SK-N-SH treated with all-trans-retinoic acid at 6 μM for 48 hours (cell line): Measurements from ENCODE around the gene HTR6.

ENCODE experiments used
- ATAC-seq: fragments of 200-7000 bp; cut with Tn5 transposase; 3 replicates; pipeline ENCODE4 v1.9.1; 2020; ENCODE audit warnings: mild to moderate bottlenecking, moderate library complexity
- BACH2 ChIP-seq: fragments of 250-450 bp; sonication (Bioruptor Pico); IDR thresholded peaks from 2 replicates; pipeline ENCODE4 v1.9.0; 2021; ENCODE audit warnings: mild to moderate bottlenecking, borderline replicate concordance
- ISL1 ChIP-seq: fragments of 250-450 bp; sonication (Bioruptor Pico); IDR thresholded peaks from 2 replicates; pipeline ENCODE4 v2.1.2; 2022; ENCODE audit warnings: mild to moderate bottlenecking, moderate library complexity
- OSR1 ChIP-seq: fragments of 250-450 bp; sonication (Bioruptor Pico); IDR thresholded peaks from 2 replicates; pipeline ENCODE4 v1.8.0; 2022; ENCODE audit warnings: moderate library complexity, mild to moderate bottlenecking, inconsistent platforms
- PPARA ChIP-seq: fragments of 250-450 bp; sonication (Bioruptor Pico); IDR thresholded peaks from 2 replicates; pipeline ENCODE4 v1.5.0; 2020; ENCODE audit warnings: mild to moderate bottlenecking, borderline replicate concordance
- RARB ChIP-seq: fragments of 250-450 bp; sonication (Bioruptor Pico); IDR thresholded peaks from 2 replicates; pipeline ENCODE4 v1.8.0; 2021; ENCODE audit warnings: mild to moderate bottlenecking, moderate library complexity
- TCF4 ChIP-seq: fragments of 250-450 bp; sonication (Bioruptor Pico); IDR thresholded peaks from 2 replicates; pipeline ENCODE4 v1.8.0; 2021; ENCODE audit warnings: mild to moderate bottlenecking, moderate library complexity, borderline replicate concordance
- ZFP3 ChIP-seq: fragments of 250-450 bp; sonication (Bioruptor Pico); IDR thresholded peaks from 2 replicates; pipeline ENCODE4 v1.5.0; 2020; ENCODE audit warnings: mild to moderate bottlenecking, moderate library complexity
- ZFP30 ChIP-seq: fragments of 450-650 bp; formaldehyde crosslinking; IDR thresholded peaks from 2 replicates; pipeline ENCODE4 v1.5.0; 2022; ENCODE audit warnings: mild to moderate bottlenecking, moderate library complexity
- ZNF565 ChIP-seq: fragments of 450-650 bp; formaldehyde crosslinking; conservative IDR thresholded peaks from 2 replicates; pipeline ENCODE4 v1.5.0; 2020; ENCODE audit warnings: low read depth, mild to moderate bottlenecking, moderate library complexity
- ZNF70 ChIP-seq: fragments of 450-650 bp; formaldehyde crosslinking; IDR thresholded peaks from 2 replicates; pipeline ENCODE4 v1.5.0; 2020; ENCODE audit warnings: mild to moderate bottlenecking, moderate library complexity
- TF ChIP-seq, protein P1 (sequence below): fragments of 250-450 bp; sonication (Bioruptor Pico); IDR thresholded peaks from 2 replicates; pipeline ENCODE4 v1.5.1; 2020; ENCODE audit warnings: low read depth, mild to moderate bottlenecking, moderate library complexity
- TF ChIP-seq, protein P2 (sequence below): fragments of 250-450 bp; sonication (Bioruptor Pico); IDR thresholded peaks from 2 replicates; pipeline ENCODE4 v1.8.0; 2020; ENCODE audit warnings: mild to moderate bottlenecking, moderate library complexity, borderline replicate concordance
- TF ChIP-seq, protein P3 (sequence below): fragments of 250-450 bp; sonication (Bioruptor Pico); IDR thresholded peaks from 2 replicates; pipeline ENCODE4 v1.5.1; 2021; ENCODE audit warnings: mild to moderate bottlenecking, moderate library complexity

HTR6 gene

DNA sequence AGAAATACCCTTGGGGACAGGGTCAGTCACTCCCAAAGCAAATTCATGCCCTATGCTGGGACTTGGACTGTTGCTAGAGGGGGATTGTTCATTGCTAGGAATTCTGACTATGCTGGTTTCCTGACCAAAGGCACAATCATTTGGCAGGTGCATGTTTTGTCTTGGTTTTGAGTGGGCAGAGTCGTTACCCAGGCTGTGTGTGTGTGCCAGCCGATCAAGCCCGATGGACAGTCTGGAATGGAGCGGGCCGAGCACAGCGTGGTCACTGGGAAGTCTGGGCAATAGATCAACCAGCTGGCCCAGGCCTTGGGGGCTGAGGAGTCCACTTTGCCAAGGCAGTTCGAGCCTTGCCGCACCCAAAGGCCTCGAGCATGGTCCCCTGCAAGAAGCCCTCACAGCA, 60.9 kb downstream of the HTR6 start:
- TF ChIP-seq ISL1 (no peak), OSR1 (CRISPR knock-in tag) (no peak), TCF4 (CRISPR knock-in tag) (no peak), ZNF70 (no peak), PPARA (CRISPR knock-in tag) (no peak), ZFP3 (CRISPR knock-in tag) (no peak), BACH2 (no peak), ZFP30 (no peak), ZNF565 (CRISPR knock-in tag) (no peak), RARB (CRISPR knock-in tag) (no peak)
- TF ChIP-seq, protein P1, sequence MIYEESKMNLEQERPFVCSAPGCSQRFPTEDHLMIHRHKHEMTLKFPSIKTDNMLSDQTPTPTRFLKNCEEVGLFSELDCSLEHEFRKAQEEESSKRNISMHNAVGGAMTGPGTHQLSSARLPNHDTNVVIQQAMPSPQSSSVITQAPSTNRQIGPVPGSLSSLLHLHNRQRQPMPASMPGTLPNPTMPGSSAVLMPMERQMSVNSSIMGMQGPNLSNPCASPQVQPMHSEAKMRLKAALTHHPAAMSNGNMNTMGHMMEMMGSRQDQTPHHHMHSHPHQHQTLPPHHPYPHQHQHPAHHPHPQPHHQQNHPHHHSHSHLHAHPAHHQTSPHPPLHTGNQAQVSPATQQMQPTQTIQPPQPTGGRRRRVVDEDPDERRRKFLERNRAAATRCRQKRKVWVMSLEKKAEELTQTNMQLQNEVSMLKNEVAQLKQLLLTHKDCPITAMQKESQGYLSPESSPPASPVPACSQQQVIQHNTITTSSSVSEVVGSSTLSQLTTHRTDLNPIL (CRISPR knock-in tag): no peak
- ATAC-seq: no peak

DNA sequence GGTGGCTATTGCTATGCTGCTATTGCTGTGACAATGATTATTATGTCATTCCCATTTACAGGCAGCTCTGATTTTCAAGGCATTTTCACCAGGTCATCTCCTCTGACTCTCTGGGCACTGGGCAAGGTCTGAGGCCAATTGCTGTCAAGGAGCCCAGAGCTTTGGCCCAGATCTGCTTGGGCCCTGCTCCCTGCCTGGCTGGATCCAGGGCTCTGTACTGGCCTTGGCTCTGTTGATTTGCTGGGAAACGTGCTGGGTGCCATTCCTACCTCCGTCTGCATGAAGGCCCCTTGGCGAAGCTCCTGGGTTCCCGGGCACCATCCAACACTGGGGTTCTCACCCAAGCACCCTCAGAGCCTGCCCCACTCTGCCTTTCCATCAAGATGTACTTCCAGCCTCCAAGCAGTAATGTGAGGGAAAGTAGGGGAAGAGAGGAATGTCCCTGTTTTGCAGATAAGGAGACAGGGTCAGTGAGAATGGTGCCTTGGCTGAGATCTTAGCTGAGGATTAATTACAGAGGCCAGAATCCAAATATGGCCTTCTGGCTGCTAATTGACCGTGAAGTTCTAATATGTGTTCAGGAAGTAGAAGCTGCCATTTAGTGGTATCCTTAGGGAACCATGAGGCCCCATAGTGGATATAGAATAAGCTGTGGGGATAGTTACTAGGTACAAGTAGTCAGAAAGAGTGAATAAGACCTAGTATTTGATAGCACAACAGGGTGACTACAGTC, 63.9 kb downstream of the HTR6 start:
- ATAC-seq: no peak
- TF ChIP-seq, protein P2, sequence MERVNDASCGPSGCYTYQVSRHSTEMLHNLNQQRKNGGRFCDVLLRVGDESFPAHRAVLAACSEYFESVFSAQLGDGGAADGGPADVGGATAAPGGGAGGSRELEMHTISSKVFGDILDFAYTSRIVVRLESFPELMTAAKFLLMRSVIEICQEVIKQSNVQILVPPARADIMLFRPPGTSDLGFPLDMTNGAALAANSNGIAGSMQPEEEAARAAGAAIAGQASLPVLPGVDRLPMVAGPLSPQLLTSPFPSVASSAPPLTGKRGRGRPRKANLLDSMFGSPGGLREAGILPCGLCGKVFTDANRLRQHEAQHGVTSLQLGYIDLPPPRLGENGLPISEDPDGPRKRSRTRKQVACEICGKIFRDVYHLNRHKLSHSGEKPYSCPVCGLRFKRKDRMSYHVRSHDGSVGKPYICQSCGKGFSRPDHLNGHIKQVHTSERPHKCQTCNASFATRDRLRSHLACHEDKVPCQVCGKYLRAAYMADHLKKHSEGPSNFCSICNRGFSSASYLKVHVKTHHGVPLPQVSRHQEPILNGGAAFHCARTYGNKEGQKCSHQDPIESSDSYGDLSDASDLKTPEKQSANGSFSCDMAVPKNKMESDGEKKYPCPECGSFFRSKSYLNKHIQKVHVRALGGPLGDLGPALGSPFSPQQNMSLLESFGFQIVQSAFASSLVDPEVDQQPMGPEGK (CRISPR knock-in tag): no peak
- no peak for TF ChIP-seq BACH2
- TF ChIP-seq ZNF565 (CRISPR knock-in tag): no peak

DNA sequence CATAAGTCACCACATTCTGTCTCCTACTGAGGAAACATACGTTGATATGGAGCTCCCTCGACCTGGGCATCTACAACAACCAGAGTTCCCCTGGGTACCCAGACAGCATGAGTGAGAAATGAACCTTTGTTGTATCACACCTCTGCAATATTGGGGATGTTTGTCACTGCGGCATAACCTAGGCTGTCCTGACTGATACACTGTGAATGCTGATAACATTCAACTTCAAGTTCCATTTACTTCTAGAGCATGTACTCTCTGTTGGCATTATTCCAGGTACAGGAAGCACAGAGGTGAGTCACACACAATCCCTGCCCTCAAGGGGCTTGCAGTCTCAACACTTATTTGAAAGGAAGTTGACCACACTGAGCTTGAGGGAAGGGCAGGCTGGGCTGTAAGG, 65.6 kb downstream of the HTR6 start:
- no peak for ATAC-seq
- no peak for TF ChIP-seq ZNF565 (CRISPR knock-in tag)
- TF ChIP-seq, protein P3, sequence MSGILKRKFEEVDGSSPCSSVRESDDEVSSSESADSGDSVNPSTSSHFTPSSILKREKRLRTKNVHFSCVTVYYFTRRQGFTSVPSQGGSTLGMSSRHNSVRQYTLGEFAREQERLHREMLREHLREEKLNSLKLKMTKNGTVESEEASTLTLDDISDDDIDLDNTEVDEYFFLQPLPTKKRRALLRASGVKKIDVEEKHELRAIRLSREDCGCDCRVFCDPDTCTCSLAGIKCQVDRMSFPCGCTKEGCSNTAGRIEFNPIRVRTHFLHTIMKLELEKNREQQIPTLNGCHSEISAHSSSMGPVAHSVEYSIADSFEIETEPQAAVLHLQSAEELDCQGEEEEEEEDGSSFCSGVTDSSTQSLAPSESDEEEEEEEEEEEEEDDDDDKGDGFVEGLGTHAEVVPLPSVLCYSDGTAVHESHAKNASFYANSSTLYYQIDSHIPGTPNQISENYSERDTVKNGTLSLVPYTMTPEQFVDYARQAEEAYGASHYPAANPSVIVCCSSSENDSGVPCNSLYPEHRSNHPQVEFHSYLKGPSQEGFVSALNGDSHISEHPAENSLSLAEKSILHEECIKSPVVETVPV (CRISPR knock-in tag): no peak
- TF ChIP-seq, protein P1 (CRISPR knock-in tag): no peak
- TF ChIP-seq, all 23 proteins: peak for 0
